ENCODE results near the gene CMSS1.

CMSS1 gene

DNA sequence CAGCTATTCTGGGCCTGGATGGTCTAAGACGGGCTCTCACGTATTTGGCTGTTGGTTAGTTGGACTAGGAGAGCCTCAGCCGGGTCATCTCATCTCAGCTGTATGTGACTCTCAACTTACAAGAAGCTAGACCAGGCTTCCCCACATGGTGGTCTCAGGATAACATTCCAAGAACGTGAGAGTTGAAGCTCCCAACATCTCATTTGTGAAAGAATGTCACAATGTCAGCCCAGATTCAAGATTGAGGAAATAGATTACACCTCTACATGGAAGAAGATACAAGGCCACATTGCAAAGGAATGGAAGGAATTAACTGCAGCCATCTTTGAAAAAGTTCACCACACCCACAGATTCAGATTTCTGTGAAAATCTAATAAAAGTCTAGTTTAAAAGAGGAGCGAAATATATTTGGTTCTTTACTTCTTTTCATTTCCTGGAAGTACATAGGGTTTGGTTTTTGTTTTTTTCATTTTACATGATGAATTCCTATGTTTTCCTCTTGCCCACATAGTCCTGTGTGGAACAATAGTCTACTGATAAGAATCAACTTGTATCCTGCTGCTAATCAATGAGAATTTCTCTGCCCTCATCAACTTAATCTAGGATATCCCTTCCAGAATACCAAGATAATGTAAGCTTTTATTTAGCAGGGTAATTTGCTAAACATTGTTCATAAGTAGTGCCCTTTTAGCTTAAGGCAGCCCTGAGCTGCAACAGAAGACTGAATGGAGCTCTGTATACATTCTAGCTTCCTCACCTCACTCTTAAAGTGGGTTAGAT is 116.5 kb downstream of the CMSS1 start:
- TF ChIP-seq EZH2phosphoT487 (IDR thresholded peaks at IDR 0.05; ENCODE audit: borderline replicate concordance) (no peak), CTCF (conservative IDR thresholded peaks at IDR 0.05; ENCODE audit: low read length) (no peak)
- Histone ChIP-seq H3F3A (ENCODE audit: low read depth) (0 out of 2 replicates have a peak, but pooled peaks cover 2% of the 10 kb centered on the region), H3K4me2 (ENCODE audit: low read depth, low read length, poor library complexity, severe bottlenecking) (no peak overlapping the region), H3K79me2 (ENCODE audit: insufficient read depth, low read length) (no peaks in the 10 kb centered on the region), H2AFZ (ENCODE audit: low read length) (no peak overlapping the region), H4K20me1 (ENCODE audit: insufficient read depth, low read length, poor library complexity, severe bottlenecking) (no peaks in the 10 kb centered on the region), H3K4me3 (ENCODE audit: low read length, poor library complexity, severe bottlenecking) (no peak overlapping the region), H3K36me3 (ENCODE audit: insufficient read depth, low read length) (no peaks in the 10 kb centered on the region; the same call in 1 of the 2 replicates), H3K9me2 (replicated peaks; ENCODE audit: low read depth, low read length) (no peaks in the 10 kb centered on the region), H3K27me3 (ENCODE audit: insufficient read depth, low read length, poor library complexity, severe bottlenecking) (no peaks in the 10 kb centered on the region), H3K4me1 (ENCODE audit: insufficient read depth, low read length, poor library complexity, severe bottlenecking) (peaks cover 21% of the 10 kb centered on the region), H3K9me3 (ENCODE audit: insufficient read depth, low read depth, low read length) (no peaks in the 10 kb centered on the region), H3K9ac (ENCODE audit: low read depth, low read length, poor library complexity, severe bottlenecking) (no peak overlapping the region)

GRCh38 chr3:99934975-99935797 is 117.5 kb downstream of the CMSS1 start:
- Histone ChIP-seq H3K4me1 (ENCODE audit: insufficient read depth, low read length, poor library complexity, severe bottlenecking) (peaks cover 31% of the 10 kb centered on the region), H3K4me3 (ENCODE audit: low read length, poor library complexity, severe bottlenecking) (no peak overlapping the region), H3K9me3 (ENCODE audit: insufficient read depth, low read depth, low read length) (no peaks in the 10 kb centered on the region), H3K79me2 (ENCODE audit: insufficient read depth, low read length) (no peaks in the 10 kb centered on the region), H3K36me3 (ENCODE audit: insufficient read depth, low read length) (no peaks in the 10 kb centered on the region; the same call in 1 of the 2 replicates), H3K4me2 (ENCODE audit: low read depth, low read length, poor library complexity, severe bottlenecking) (no peak overlapping the region), H3K9ac (ENCODE audit: low read depth, low read length, poor library complexity, severe bottlenecking) (no peak overlapping the region), H2AFZ (ENCODE audit: low read length) (no peak overlapping the region), H3K9me2 (replicated peaks; ENCODE audit: low read depth, low read length) (no peaks in the 10 kb centered on the region), H3F3A (ENCODE audit: low read depth) (0 out of 2 replicates have a peak, but pooled peaks cover 2% of the 10 kb centered on the region), H4K20me1 (ENCODE audit: insufficient read depth, low read length, poor library complexity, severe bottlenecking) (no peaks in the 10 kb centered on the region), H3K27me3 (ENCODE audit: insufficient read depth, low read length, poor library complexity, severe bottlenecking) (no peaks in the 10 kb centered on the region)
- TF ChIP-seq CTCF (conservative IDR thresholded peaks at IDR 0.05; ENCODE audit: low read length), result no peak
- TF ChIP-seq EZH2phosphoT487 (IDR thresholded peaks at IDR 0.05; ENCODE audit: borderline replicate concordance), result no peak

DNA sequence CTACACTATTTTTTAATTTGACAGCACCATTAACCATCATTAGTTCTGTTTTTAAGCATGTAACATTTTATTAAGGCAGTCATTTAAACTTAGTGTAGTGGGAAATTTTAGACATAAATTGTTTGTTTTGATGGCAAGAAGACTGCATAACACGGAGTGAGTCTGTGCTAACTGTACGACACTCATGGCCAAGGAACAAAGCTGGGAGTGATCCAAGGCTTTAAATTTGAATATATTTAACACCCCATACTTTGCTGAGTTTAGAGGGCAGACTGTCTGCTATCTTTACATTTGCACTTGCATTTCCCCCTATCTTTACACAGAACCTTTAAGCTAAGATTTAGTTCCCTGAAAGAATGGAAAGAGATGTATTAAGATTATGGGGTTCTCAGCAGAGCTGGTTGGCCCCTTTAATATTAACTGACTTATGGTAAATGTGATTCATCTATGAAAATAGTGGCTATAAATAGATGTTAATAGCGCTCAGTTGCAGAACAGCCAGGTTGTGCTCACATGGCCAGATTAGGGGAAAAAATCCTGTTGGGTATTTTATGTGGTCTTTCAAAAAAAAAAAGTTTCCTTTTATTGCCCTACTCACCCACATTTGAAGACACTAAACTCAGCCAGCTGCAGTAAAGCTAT is 120.7 kb downstream of the CMSS1 start:
- Histone ChIP-seq H3K4me1 (ENCODE audit: insufficient read depth, low read length, poor library complexity, severe bottlenecking) (peaks cover 36% of the 10 kb centered on the region), H3K79me2 (ENCODE audit: insufficient read depth, low read length) (no peaks in the 10 kb centered on the region), H3K4me2 (ENCODE audit: low read depth, low read length, poor library complexity, severe bottlenecking) (peak overlapping the region; percentile 64), H4K20me1 (ENCODE audit: insufficient read depth, low read length, poor library complexity, severe bottlenecking) (no peaks in the 10 kb centered on the region), H3K4me3 (ENCODE audit: low read length, poor library complexity, severe bottlenecking) (peak overlapping the region; percentile 36), H3K9me2 (replicated peaks; ENCODE audit: low read depth, low read length) (no peaks in the 10 kb centered on the region), H3K36me3 (ENCODE audit: insufficient read depth, low read length) (no peaks in the 10 kb centered on the region), H3K27me3 (ENCODE audit: insufficient read depth, low read length, poor library complexity, severe bottlenecking) (no peaks in the 10 kb centered on the region), H3F3A (ENCODE audit: low read depth) (0 out of 2 replicates have a peak, but pooled peaks cover 2% of the 10 kb centered on the region), H3K9ac (ENCODE audit: low read depth, low read length, poor library complexity, severe bottlenecking) (peak overlapping the region; percentile 7), H3K9me3 (ENCODE audit: insufficient read depth, low read depth, low read length) (no peaks in the 10 kb centered on the region), H2AFZ (ENCODE audit: low read length) (no peak overlapping the region)
- TF ChIP-seq EZH2phosphoT487 (IDR thresholded peaks at IDR 0.05; ENCODE audit: borderline replicate concordance) (no peak), CTCF (conservative IDR thresholded peaks at IDR 0.05; ENCODE audit: low read length) (no peak)

All from Loucy (cell line).